ENCODE data around the gene HADHB.

DNA sequence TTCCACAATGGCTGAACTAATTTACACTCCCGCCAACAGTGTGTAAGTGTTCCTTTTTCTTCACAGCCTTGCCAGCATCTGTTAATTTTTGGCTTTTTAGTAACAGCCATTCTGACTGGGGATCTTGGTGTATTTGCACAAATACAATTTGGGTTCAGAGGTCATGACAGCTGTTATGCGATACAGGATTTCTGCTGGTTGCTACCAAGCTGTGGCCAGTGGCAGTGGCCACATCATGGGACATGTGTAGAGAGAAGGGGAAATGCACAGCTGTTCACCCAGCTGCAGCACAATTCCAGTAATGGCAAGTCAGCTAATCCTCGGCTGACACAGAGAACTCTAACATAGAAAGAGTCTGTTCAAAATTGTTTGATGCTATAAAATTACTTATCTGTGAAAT, 80.2 kb downstream of the HADHB start:
- TF ChIP-seq SUZ12 (IDR thresholded peaks at IDR 0.05; ENCODE audit: extremely low read depth, insufficient read depth, insufficient read length) (no peak), YY1 (IDR thresholded peaks at IDR 0.05; ENCODE audit: insufficient read depth, insufficient read length) (no peak)
